ENCODE results near the gene ADGRL3.

- TF ChIP-seq CTCF (IDR thresholded peaks at IDR 0.05) (no peak), POLR2A (IDR thresholded peaks at IDR 0.05) (no peak), EP300 (IDR thresholded peaks at IDR 0.05; ENCODE audit: low read depth) (no peak), POLR2AphosphoS5 (IDR thresholded peaks at IDR 0.05) (no peak)
Observed at GRCh38 chr4:61505773-61506685, 305.9 kb downstream of the ADGRL3 start.

All from transverse colon (tissue), 4 donors.